G401.6 (cell line): ENCODE measurements around the gene SKIL.

Source experiments
- FAIRE-seq: peaks from 2 replicates; lab custom pipeline; 2012; peaks lifted over from hg19 to GRCh38; lab: Jason Lieb, UNC

Gene SKIL

DNA sequence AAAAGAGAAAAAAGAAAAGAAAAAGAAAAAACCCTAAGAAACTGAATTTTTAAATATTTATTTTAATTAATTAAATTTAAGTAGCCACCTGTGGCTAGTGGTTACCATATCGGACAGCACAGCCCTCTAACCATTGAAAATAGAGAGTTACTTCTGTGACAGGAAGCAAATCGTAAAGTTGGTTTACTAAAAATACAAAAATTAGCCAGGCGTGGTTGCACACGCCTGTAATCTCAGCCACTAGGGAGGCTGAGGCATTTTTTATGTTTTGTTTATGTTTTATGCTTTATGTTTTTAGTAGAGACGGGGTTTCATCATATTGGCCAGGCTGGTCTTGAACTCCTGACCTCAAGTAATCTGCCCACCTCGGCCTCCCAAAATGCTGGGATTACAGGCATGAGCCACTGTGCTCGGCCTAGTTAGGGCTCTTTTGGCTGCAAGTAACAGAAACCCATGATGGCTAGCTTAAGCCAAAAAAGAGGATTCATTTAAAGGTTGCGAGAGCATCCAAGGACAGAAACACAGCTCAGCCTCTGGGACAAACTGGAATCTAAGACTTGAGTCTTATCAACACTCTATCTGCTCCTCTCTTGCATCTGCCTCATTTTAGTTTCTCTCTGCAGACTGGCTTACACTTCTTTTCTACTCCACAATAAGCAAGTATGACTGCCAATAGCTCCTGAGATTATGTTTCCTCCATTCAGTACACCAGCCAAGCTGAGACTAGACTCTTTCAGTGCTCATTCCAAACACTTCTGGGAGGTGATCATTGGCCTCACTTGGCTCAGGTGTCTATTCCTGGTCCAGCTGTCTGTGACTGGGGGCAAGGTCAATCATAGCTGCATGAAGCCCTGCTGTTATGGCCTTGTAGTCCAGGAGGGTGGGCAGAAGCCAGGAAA is 6.8 kb upstream of the SKIL start:
- FAIRE-seq = no peak

DNA sequence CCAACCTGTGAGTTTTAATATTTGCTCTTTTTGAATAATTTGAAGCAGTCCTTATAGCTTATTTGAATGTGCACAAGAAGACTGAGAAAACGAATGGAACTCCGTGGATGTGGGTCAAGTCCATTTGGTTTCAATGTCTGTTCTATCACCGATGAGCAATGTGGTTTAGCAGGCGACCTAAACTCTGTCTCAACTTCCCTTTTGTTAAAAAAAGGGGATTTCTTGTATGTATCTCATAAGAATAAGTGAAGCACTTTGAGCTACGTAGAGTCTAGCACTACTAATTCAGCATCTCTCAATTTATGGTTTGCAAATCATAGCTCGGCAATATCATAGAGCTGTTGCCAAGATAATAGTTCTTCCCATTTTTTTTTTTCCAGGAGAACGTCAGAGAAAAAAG is 4.6 kb upstream of the SKIL start:
- FAIRE-seq = no peak

DNA sequence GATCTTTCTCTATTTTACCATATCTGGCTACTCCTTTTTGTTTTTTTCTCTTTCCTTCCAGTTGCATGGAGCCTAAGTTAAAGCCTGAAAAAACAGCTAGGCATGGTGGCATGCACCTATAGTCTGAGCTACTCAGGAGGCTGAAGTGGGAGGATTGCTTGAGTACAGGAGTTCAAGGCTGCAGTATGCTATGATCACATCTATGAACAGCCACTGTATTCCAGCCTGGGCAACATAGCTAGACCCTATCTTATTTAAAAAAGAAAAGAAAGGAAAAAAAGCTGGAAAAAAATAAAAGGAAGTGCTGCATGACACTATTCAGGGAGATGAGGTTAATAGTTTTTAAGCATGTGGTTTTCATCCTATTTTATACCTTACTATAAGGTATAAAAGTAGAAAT is 4.0 kb upstream of the SKIL start:
- FAIRE-seq = no peak

DNA sequence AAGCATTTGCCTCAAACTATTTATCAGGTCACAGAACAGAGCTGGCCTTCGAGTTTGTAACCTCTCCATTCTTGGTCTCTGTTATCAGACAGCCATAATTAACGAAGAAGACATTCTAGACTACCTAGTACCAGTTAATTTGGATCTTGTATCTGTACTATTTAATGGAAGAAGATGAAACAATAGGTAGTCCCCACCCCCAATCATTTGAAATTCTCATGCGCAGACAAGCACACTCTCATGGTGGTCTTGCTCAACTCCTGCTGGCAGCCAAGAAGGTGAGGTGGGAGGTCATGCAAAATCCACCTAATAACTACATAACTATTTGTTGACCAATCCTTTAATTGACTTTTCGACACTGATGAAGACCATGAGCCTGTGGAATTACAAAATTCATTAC is 2.8 kb upstream of the SKIL start:
- FAIRE-seq = no peak

DNA sequence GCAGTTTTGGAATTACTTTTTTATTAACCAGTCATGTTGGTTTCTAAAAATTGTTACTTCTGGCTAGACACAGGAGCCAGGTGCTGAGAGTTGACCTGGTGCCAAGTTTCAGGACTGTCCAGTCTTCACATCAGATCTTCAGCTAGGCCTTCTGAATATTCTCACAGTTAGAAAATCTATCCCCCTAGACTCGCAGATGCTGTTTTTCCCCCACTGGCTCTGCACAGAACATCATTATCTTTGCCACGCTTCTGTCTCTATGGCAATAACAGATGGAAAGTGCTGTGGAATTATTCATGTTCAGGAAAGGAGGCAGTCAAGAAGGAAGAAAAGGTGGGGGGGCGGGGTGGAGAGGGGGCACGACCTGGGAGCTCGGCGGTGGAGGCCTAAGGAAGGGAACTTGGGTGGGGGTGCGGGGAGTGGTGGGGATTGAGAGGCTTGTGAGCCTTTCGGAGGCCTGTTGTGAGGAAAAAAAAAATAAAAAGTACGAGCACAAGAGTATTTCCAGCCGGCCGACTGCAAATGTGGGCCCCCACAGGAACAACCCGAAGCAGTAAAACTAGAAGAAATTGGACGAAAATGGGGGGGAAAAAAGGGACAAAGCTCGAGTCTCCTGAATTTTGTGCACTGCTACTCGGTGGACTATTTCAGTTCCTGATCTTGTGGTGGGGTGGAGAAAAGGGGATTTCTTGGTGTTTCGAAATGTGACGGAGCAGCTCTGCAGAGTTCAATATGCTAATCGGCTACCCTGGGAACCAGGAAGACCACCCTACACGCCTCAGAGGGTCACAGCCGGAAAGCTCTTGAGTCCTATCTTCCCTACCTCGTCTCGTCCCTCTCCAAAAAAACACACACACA is 1.5 kb upstream of the SKIL start:
- FAIRE-seq = no peak

DNA sequence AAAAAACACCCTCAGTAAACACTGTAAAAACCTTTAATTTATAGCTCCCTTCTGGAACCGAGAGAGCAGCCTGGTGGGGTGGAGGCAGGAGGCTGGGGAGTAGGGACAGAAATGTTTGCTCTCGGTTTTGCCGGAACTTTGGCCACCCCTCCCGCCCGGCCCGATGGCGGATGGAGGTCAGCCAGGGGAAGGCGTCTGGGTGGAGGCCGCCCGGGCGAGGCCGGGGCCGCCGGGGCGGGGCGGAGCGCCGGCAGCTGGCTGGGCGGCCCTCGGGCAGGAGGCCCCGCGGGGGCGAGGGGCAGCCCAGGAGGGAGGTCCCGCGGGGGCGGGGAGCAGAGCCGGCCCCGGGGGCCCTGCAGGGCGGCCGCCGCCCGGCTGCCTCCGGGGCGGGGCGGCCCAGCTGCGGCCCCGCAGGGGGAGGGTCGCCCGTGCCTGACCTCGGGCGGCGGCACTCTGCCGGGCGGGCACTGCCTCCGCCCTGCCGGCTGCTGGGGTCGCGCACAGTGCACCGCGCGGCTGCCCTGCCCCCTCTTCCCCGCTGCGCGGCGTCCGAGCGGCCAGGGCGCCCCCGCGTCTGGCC is 829 bp upstream of the SKIL start:
- no peak for FAIRE-seq

DNA sequence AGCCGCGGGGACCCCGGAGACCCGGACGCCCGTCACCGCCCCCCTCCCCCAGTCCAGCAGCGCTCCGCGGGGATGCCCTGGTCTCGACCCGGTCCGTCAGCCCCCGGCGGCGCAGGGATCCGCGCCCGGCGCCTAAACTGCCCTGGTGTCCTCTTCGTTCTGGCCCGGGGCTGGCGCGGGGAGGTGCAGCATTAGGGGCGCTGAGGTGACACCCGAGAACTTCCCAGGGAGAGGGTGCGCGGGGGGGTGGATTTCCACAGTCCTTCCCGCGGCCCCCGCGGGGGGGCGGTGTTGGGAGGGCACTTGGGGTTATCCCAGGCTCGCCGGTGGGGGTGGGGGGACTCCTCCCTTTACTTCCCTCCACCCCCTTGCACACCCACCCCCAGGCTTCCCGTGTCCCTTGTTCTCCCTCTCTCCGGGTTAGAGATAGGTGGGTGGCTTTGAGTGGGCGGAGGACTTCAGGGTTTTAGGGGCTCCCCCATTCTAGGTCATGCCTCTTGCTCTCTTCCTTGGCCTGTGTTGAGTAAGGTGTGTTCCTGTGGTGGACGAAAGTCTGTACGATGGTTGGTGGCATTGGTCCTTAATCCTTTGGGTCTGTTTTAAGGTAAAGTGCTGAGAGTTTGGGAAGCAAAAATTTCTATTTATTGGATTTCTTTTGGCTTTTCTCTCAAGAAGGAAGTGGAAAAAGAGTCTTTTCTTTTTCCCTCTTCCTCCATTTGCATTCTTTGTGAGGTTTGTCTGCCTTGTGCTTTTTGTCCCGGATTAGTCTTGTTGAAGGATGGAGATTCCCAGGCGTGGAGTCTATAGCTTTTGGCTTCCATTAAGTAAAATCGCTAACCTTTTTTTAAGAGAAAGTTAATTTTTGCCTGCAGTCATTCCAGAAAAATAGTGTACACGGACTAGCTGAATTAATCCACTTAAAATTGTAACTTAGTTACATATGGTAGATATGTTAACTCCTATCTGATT is 811 bp downstream of the SKIL start:
- FAIRE-seq = no peak

DNA sequence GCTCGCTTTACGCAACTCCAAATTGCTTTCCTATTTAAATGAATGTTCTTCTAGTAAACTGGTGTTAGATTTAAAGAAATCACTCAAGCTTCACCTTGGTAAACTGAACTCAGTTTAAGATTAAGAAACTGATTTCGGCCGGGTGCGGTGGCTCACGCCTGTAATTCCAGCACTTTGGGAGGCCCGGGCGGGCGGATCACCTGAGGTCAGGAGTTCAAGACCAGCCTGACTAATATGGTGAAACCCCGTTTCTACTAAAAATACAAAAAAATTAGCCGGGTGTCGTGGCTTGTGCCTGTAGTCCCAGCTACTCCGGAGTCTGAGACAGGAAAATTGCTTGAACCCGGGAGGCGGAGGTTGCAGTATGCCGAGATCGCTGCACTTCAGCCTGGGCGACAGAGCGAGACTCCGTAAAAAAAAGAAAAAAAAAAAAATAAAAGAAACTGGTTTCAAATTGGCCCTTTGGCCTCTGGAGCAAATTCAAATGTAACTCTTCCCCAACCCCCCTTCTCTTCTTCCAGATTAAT is 1.7 kb downstream of the SKIL start:
- no peak for FAIRE-seq

DNA sequence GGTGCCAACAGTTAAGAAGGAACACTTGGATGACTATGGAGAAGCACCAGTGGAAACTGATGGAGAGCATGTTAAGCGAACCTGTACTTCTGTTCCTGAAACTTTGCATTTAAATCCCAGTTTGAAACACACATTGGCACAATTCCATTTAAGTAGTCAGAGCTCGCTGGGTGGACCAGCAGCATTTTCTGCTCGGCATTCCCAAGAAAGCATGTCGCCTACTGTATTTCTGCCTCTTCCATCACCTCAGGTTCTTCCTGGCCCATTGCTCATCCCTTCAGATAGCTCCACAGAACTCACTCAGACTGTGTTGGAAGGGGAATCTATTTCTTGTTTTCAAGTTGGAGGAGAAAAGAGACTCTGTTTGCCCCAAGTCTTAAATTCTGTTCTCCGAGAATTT is 3.0 kb downstream of the SKIL start:
- FAIRE-seq = no peak

DNA sequence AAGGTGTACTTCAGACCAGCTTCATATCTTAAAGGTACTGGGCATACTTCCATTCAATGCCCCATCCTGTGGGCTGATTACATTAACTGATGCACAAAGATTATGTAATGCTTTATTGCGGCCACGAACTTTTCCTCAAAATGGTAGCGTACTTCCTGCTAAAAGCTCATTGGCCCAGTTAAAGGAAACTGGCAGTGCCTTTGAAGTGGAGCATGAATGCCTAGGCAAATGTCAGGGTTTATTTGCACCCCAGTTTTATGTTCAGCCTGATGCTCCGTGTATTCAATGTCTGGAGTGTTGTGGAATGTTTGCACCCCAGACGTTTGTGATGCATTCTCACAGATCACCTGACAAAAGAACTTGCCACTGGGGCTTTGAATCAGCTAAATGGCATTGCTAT is 3.4 kb downstream of the SKIL start:
- FAIRE-seq = no peak

DNA sequence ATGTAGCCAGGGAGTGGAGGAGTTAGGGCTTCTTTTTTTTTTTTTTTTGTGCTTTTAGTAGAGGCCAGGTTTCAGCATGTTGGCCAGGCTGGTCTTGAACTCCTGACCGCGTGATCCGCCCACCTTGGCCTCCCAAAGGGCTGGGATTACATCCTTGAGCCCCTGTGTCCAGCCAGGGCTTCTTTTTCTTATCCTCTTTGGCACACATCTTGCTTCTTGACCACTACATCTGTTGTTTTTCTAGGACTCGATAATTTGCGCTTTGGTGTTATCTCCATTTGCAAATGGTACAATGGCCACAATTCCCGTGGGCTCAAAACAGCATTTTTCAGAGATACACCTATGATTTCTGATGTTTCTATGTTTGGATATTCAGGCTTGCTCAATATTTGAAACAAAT is 4.2 kb downstream of the SKIL start:
- no peak for FAIRE-seq

DNA sequence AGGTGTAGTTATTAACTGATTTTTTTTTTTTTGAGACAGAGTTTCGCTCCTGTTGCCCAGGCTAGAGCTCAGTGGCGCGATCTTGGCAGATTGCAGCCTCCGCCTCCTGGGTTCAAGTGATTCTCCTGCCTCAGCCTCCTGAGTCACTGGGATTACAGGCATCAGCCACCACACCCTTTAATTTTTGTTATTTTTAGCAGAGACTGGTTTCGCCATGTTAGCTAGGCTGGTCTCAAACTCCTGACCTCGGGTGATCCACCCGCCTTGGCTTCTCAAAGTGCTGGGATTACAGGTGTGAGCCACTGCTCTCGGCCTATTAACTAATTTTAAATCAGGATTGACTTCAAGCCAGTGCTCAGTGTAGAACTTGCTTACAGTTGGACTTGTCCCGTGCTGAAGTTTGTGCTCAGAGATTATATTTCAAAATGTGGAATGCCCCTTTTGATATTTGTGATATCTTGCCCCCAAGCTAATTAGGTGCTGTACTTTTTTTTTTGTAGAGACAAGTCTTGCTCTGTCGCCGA is 6.0 kb downstream of the SKIL start:
- FAIRE-seq = no peak

DNA sequence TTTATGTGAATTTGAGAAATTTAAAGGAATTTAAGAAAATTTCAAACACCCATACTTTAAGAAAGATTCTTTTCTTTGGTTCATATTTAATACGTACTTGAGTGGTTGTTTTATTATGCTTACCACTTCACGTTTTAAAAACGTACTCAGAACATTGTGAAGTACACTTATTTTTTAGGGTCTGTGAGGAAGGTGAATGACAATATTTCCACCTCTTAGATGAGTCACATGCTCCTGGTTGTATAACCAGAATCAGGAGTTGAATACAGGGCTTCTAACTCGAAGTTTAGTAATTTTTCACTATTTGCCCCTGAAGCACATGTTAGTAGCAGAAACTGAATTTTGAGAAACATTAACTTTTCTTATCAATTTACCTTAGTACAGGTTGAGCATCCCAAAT is 7.5 kb downstream of the SKIL start:
- FAIRE-seq = no peak

DNA sequence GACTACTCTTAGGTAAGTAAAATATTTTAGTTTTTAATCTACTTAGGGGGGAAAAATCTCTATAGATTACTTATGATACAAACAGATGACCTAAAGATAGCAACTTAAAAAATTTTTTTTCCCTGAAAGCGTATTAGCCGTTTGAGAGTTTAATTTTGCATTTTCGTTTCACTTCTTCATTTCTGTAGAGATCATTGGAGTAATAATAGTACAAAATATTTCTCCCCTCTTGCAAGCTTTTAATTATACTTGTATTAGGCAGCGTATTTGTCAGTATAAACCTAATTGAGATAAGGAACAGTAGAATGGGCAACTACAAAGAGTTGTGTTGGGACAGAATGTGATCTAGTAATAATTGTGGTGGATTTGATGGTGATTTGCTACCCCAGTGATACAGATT is 10.3 kb downstream of the SKIL start:
- peak; percentile 11 for FAIRE-seq

DNA sequence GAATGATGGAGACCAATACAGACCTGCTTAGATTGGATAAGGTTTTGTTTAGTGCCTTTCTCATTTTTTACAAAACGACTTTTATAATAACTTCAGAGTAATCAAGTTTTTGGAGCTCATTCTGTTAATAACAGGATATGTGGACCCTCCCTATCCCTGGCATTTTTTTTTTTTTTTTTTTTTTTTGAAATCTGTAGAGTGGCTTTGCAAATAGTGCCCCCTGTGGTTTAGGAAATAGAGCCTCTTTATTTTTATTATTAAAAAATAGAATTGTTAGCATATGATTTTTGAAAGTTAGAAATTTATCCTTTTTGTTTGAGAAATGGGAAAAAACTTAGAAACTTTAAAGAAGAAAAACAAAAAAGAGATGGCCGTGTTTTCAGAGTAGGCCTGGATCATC is 11.4 kb downstream of the SKIL start:
- no peak for FAIRE-seq

DNA sequence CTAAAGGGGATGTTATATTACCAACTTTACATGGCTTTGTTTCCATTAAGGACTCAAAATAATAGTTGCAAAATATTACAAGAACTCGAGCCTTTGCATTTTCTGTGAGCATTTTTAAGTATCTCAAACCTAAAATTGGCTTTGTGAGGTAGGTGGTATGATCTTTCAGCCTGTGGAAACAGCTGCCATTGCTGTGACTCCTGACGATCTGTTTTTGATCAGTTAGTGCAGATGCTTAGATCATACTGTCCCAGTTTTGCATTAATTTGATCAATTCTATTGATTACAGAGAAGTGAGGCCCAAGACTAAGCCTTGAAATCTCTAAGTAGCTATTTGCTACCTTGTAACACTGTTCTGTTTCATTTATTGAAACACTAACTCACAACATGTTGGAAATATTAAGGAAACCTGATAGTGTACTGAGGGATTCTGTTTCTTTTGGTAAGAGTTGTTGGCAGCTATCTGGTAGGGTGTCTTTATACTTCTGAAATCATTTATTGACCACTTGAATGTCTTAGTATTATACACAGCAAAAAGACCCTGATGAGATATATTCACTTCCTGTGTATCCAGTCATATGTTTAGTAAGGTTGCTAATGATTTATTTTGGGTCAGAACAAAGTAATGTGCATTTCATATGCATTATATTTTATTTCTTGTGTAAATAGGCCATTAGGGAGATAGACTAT is 14.8 kb downstream of the SKIL start:
- FAIRE-seq = no peak

DNA sequence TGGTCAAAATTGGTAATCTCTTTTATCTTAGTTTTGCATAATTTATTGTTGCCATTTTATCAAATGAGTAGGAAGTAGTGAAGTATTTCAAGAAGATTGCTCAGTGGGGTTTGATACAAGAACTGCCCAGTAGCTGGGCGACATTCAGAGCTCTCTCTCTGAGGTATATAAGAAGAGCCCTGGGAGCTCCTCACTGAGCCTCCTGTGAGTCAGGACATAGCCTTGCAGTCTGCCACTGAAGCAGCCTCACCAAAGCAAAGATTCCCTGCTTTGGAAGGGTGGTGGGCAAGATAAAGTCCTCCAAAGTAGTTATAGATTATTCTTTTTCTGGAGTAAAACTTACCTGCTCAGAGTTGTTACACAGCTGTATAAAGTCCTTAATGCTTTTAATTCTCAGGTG is 26.1 kb downstream of the SKIL start:
- no peak for FAIRE-seq

DNA sequence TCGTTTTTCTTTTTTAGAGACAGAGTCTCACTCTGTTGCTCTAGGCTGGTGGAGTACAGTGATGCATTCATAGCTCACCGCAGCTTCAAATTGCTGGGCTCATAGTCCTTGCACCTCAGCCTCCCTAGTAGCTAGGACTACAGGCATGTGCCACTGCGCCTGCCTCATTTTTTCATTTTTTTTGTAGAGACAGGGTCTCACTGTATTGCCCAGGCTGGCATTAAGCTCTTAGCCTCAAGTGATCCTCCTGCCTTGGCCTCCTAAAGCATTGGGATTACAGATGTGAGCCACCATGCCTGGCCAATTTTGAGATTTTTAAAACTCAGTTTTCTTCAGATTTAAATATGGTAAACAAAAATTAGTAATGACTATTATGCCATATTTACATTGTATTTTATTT is 29.0 kb downstream of the SKIL start:
- FAIRE-seq = no peak

DNA sequence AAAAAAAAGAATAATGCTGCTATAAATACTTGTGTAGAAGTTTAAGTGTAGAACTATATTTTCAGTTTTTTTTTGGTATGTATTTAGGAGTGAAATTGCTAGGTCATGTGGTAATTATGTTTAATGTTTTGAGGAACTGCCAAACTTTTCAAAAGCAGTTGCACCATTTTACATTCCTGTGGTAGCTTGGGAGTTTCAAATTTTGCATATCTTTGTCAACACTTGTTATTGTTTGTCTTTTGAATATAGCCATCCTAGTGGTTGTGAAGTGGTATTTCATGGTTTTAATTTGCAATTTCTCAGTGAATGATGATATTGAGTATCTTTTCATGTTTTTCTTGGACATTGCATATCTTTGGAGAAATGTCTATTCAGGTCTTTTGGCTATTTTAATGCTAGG is 30.4 kb downstream of the SKIL start:
- FAIRE-seq = no peak

DNA sequence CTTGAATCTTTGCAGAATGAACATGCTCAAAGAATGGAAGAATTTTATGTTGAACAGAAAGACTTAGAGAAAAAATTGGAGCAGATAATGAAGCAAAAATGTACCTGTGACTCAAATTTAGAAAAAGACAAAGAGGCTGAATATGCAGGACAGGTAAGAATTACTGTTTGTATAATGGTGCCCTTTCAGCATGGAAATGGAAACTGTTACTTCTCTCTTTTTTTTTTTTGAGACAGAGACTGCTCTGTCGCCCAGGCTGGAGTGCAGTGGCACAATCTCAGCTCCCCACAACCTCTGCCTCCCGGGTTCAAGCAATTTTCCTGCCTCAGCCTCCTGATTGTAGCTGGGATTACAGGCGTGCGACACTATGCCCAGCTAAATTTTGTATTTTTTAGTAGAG is 33.6 kb downstream of the SKIL start:
- no peak for FAIRE-seq

DNA sequence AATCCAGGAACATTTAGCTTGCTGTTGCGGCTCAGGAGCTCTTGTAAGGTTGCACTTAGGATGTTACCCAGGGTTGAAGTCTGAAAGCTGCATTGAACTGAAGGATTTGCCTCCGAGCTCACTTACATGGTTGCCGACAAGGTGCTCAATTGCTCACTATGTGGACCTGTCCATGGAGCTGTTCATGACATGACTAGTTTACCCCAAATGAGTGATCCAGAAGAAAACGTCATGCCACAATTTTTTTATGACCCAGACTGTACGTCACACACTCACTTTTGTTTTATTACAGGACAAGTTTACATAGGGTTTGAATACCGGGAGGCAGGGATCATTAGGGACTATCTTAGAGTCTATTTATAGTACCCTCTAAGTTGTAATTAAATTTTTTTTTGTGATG is 40.2 kb downstream of the SKIL start:
- no peak for FAIRE-seq
